GM21423 (cell line): ENCODE data around the gene ZNF184.
A peak's percentile ranks its signal among the peaks of the same experiment; 100 is the strongest.

Source experiments
- ATAC-seq: cut with Tn5 transposase; IDR thresholded peaks from one replicate; pipeline ENCODE4 v1.9.1; 2021; ENCODE audit warnings: mild to moderate bottlenecking, moderate library complexity; ENCODE audit not compliant: unreplicated experiment

The ZNF184 gene

GRCh38 chr6:27472617-27473400 lies at the start of gene ZNF184:
Gene ZNF184 (minus strand): TSS chr6:27473105. CDS start chr6:27472294, 811 bp downstream.
- ATAC-seq = peak; percentile 83

DNA sequence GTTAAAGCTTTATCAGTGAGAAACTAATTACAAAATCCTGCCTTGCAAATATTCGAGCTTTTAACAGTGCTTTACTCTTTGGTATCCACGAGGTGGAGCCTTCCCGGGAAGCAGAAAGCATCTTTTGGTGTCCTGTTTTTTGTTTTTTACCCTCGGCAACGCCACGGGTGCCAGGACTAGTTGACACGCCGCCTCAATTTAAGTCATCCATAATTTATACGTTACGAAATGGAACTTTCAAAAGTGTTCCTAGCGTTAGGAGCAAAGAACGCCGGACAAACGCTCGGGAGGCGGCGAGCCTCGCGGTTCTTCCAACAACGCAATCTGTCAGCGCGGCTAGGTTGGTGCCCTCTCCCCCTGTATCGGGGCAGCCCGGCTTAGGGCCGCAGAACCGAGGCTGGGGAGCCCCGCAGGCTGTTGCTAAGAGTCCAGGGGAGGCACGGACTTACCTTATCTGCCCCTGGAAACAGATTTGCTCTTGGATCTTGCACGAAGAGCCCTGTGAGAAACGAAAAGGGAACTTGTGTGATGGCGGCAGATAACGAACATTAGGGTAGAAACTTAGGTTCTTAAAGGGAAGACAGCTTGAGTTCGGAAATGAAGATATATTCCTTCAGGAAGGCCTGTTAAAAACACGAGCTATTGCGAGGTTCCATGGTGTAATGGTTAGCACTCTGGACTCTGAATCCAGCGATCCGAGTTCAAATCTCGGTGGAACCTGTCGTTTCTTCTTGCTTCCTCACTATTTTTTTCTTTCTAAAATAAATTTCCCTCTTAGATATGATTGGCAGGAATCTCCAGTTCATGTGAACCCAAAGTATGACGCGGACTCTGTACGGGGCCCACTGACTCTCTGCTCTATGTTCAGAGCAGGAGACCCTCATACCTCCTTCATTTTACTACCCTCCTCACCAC lies 46.2 kb upstream of the ZNF184 start:
- peak; percentile 70 for ATAC-seq

DNA sequence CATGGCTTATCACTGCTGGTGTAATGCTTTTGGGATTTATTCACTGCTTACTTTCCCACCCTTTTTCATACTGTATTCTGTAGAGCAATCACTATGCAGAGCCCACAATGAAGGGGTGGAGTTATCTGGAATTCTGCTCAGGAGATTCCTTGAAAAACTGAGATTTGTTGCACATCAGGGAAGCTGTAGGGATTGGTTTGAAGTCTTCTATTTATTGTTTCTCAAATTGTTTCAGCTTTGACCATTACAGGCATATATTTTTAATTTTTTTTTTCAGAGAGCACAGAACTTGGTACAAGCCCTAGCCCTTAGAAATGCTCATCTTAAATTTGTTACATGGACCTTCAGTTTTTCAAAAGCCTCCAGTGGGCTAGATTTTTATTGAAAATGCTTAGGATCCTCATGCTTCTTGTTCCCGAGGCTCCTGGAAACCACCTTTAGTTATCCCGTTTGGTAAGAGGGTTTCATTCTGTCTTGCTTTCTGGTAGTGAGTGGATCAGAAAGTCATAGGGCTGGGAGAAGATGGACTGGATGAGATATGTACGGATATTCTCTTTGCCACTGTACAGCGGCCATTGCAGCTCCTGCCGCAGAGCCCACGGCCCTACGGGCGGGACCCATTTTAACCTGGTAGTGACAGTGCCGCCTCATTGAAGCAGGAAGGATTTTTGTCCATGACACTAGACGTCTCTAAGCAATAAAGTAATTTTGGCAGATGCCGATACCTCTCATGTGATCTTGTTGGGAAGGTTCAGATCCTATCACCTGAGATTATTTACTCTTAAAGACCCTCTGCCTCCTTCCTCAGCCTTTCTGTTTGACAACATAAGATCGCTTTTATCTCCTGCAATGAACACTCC lies 45.3 kb upstream of the ZNF184 start:
- ATAC-seq = no peak

GRCh38 chr6:27517238-27517637 lies 44.3 kb upstream of the ZNF184 start:
- ATAC-seq = no peak

GRCh38 chr6:27514906-27515495 lies 42.1 kb upstream of the ZNF184 start:
- ATAC-seq = no peak

DNA sequence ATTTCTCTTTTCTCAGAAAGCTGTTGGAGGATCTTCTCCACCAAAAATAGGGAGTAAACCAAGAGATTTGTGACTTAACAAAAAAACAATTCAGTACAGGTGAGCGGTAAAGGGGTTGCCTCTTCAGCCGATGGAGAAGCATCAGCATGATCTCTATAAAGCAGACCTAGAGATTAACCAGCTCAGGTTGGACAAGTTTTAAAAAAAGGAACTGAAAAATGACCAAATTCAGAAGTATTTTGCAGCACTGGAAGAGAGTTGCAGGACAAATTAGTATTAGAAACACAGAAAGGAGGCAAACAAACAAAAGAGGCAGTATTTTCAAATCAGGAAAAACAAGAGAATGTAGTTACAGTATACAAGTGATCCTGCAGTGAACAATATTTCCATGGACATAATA lies 39.6 kb upstream of the ZNF184 start:
- ATAC-seq = no peak

GRCh38 chr6:27507041-27507956 lies 34.4 kb upstream of the ZNF184 start:
- no peak for ATAC-seq

- no peak for ATAC-seq
These were observed 32.5 kb upstream of the ZNF184 start for GRCh38 chr6:27505209-27506027.

DNA sequence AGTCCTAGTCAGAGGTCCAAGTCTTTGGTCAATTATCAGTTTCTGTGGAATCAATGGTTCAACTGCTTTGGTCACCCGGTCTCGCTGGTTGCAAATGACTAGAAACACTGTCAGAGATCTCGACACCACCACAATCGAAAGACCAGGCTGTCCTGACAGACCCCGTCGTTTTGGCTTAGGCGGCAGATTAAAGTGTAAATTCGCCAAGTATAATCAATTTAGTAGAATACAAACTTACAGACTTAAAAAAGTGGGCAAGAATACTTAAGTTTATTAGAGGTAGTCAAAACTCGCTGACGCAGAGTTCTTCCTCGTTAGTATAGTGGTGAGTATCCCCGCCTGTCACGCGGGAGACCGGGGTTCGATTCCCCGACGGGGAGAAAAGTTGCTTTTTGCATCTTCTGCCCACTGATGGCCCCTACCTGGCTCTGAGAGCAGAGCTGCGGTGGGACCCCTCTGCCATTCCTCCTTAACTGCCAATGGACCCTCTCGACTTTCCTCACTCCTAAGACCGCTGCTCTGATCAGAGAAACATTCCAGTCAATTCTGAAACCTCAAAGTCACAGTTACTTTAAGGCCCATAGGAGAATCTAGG lies 30.6 kb upstream of the ZNF184 start:
- ATAC-seq = peak; percentile 31

DNA sequence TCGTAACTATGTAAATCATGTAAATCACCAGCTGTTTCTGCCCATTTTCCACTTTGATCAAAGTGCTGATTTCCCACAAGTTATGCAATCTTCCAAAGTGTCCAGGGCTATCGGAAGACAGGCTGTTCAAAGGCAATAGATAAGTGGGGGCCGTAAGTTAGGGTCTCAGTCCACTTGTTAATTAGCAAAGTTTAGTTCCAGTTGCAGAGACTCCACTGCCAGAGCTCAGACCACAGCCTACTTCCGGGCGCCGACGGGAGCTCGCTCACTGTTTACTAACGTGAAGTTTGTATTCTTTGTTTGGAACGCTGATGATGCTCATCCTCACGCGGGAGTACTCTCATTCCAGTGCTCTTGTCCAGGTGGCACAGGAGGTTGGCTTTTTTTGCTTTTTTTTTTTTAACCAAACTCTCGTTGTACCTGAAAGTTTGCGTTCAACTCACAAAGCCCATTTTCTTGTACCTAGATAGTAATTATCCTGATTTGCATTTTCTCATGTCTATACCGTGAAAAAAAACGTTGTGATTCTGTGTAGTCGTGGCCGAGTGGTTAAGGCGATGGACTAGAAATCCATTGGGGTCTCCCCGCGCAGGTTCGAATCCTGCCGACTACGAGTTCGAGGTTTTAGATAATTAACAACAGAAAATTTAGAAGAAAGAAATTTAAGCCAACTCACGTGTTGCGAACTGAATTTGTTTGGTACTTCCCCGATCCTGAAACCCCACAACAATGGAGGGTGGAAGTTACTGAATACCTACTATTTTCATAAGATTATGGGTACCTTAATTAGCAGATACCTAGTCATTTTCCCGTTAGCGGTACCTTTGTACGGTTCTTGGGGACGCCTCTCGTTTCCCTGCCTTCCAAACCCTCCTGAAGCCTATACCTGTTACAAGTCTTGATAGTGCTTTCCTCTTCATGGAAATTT lies 29.9 kb upstream of the ZNF184 start:
- peak; percentile 45 for ATAC-seq

DNA sequence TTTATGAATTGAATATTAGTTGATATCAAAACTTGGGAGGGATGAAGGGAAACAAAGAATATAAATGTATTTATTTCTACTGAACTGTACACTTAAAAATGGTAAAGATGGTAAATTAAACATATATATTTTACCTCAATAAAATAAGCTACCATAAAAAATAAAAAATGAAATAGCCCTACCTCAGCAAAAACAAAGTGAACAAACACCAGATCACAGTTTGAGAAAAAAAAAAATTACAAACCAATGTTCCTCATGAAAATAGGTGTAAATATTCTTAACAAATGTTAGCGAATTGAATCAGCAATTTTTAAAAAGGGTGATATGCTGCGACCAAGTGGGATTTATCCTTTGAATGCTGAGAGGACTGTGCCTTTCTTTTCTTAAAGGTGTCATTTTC lies 28.3 kb upstream of the ZNF184 start:
- ATAC-seq = no peak

DNA sequence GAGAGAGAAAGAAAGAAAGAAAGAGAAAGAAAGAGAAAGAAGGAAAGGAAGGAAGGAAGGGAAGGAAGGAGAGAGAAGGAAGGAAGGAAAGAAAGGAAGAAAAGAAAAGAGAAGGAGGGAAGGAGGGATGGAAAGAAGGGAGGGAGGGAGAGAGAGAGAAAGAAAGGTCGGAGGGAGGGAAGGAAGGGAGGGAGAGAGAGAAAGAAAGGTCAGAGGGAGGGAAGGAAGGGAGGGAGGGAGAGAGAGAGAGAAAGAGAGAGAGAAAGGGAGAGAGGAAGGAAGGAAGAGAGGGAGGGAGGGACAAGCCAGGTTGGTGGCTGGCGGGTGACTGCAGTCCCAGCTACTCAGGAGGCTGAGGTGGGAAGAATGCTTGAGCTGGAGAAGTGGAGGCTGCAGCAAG lies 27.3 kb upstream of the ZNF184 start:
- no peak for ATAC-seq

- ATAC-seq = peak; percentile 54
These were observed 22.7 kb upstream of the ZNF184 start for GRCh38 chr6:27495386-27496135.

DNA sequence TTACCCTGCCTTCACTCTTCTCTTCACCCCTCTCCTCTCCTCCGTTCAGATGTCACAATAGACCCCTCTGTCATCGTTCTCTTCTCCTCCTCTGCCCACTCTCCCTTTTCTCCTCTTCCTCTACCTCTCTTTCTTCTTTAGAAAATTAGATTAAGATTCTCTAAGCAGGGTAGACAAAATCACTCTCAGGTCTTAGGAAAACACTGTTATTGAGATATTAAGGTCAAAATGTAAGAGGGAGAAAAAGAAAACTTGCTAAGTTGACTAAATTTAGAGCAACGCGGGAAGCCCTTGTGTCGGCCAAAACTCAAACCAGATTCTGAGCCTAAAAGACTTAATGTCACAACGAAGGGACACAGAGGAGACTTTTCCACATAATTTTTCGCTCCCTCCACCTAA lies 22.1 kb upstream of the ZNF184 start:
- ATAC-seq = no peak

GRCh38 chr6:27494103-27494502 lies 21.2 kb upstream of the ZNF184 start:
- ATAC-seq = no peak

DNA sequence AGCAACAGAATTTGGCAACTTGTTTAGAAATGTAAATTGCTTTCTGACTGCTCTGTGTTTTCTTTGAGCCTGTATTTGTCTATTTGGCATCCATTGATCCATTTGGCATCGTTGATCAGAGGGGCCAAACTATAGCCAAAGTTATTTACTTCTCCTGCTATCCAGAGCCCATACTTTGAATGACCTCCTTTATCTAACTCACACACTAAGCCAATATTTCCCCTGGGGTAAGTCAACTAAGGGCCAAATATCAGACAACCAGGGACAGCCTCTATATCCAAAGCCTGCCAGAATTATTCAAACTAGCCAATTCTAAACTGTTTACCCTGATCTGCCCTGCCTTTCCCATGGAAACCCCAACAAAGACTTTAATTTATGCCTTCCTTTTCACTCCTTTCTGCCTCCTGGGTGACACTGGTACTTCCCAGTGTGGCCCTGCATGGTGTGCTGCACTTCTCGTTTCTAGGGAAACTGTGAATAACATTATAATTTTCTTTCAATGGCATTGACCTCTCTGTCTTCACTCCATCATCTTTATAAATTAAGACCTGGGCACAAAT lies 19.8 kb upstream of the ZNF184 start:
- ATAC-seq = no peak
